HEK293 (cell line): ENCODE results near the gene CDH8.

Source experiments
- EGR2 ChIP-seq: fragments of 450-650 bp; formaldehyde crosslinking; IDR thresholded peaks from 2 replicates; pipeline ENCODE4 v1.5.1; 2016; ENCODE audit warnings: low read depth, missing biosample characterization, missing genetic modification characterization
- KLF16 ChIP-seq: fragments of 450-650 bp; formaldehyde crosslinking; IDR thresholded peaks from 2 replicates; pipeline ENCODE4 v1.5.1; 2017; ENCODE audit warnings: missing biosample characterization, missing genetic modification characterization
- ZNF140 ChIP-seq: fragments of 450-650 bp; formaldehyde crosslinking; IDR thresholded peaks from 2 replicates; pipeline ENCODE4 v1.5.1; 2016; ENCODE audit warnings: missing biosample characterization, missing genetic modification characterization
- ZNF146 ChIP-seq: fragments of 450-650 bp; formaldehyde crosslinking; IDR thresholded peaks from 2 replicates; pipeline ENCODE4 v1.5.1; 2016; ENCODE audit warnings: missing biosample characterization, missing genetic modification characterization
- ZNF169 ChIP-seq: fragments of 450-650 bp; formaldehyde crosslinking; IDR thresholded peaks from 2 replicates; pipeline ENCODE4 v1.5.1; 2016; ENCODE audit warnings: missing biosample characterization, missing genetic modification characterization
- ZNF274 ChIP-seq, 2 experiments: fragments of 200-500 bp in 1 of 2; fragments of 450-650 bp in 1 of 2; sonication (Bioruptor generic) in 1 of 2; formaldehyde crosslinking in 1 of 2; IDR thresholded peaks; 2 replicates each; pipeline versions ENCODE4 v1.5.1 to v1.6.1; 2014 to 2016; ENCODE audit warnings: borderline replicate concordance in 1 of 2, inconsistent platforms in 1 of 2, low read length in 1 of 2, missing biosample characterization in 1 of 2, missing genetic modification characterization in 1 of 2
- ZNF416 ChIP-seq: fragments of 450-650 bp; formaldehyde crosslinking; IDR thresholded peaks from 2 replicates; pipeline ENCODE4 v1.5.1; 2016; ENCODE audit warnings: missing biosample characterization, missing genetic modification characterization
- ZNF521 ChIP-seq: fragments of 450-650 bp; formaldehyde crosslinking; IDR thresholded peaks from 2 replicates; pipeline ENCODE4 v1.5.1; 2017; ENCODE audit warnings: missing biosample characterization, mild to moderate bottlenecking, missing genetic modification characterization
- ZNF701 ChIP-seq: fragments of 450-650 bp; formaldehyde crosslinking; IDR thresholded peaks from 2 replicates; pipeline ENCODE4 v1.5.1; 2016; ENCODE audit warnings: missing biosample characterization, missing genetic modification characterization
- TF ChIP-seq, protein P1 (sequence below): fragments of 450-650 bp; formaldehyde crosslinking; IDR thresholded peaks from 2 replicates; pipeline ENCODE4 v1.5.1; 2016; ENCODE audit warnings: missing biosample characterization, missing genetic modification characterization, borderline replicate concordance
- TF ChIP-seq, protein P2 (sequence below): fragments of 450-650 bp; formaldehyde crosslinking; IDR thresholded peaks from 2 replicates; pipeline ENCODE4 v1.5.1; 2016; ENCODE audit warnings: missing biosample characterization, missing genetic modification characterization
- TF ChIP-seq, protein P3 (sequence below): fragments of 450-650 bp; formaldehyde crosslinking; IDR thresholded peaks from 2 replicates; pipeline ENCODE4 v1.5.1; 2016; ENCODE audit warnings: missing biosample characterization, missing genetic modification characterization
- TF ChIP-seq, protein P4 (sequence below): fragments of 450-650 bp; formaldehyde crosslinking; IDR thresholded peaks from 2 replicates; pipeline ENCODE4 v1.5.1; 2016; ENCODE audit warnings: missing biosample characterization, missing genetic modification characterization
- TF ChIP-seq, protein P5 (sequence below): fragments of 450-650 bp; formaldehyde crosslinking; IDR thresholded peaks from 2 replicates; pipeline ENCODE4 v1.5.1; 2016; ENCODE audit warnings: missing biosample characterization, missing genetic modification characterization

DNA sequence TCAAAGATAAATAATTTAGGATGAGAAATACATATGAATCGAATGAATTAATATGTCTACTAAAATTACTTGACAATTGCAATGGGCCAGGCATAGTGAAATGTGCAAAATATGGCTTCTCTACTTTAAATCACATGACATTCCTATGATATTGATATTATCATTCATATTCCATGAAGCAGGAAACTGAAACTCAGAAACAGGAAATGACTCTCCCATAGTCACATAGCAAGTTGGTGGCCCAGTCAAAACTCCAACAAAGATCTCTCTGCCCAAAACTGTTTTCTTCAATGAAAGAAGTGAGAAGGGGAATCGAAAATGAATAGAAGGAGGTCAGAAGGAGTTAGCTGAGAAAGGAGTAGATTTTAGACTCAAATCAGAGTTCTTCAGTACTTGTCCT, 272.2 kb downstream of the CDH8 start:
- TF ChIP-seq, protein P1, sequence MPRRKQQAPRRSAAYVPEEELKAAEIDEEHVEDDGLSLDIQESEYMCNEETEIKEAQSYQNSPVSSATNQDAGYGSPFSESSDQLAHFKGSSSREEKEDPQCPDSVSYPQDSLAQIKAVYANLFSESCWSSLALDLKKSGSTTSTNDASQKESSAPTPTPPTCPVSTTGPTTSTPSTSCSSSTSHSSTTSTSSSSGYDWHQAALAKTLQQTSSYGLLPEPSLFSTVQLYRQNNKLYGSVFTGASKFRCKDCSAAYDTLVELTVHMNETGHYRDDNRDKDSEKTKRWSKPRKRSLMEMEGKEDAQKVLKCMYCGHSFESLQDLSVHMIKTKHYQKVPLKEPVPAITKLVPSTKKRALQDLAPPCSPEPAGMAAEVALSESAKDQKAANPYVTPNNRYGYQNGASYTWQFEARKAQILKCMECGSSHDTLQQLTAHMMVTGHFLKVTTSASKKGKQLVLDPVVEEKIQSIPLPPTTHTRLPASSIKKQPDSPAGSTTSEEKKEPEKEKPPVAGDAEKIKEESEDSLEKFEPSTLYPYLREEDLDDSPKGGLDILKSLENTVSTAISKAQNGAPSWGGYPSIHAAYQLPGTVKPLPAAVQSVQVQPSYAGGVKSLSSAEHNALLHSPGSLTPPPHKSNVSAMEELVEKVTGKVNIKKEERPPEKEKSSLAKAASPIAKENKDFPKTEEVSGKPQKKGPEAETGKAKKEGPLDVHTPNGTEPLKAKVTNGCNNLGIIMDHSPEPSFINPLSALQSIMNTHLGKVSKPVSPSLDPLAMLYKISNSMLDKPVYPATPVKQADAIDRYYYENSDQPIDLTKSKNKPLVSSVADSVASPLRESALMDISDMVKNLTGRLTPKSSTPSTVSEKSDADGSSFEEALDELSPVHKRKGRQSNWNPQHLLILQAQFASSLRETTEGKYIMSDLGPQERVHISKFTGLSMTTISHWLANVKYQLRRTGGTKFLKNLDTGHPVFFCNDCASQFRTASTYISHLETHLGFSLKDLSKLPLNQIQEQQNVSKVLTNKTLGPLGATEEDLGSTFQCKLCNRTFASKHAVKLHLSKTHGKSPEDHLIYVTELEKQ (tag by site-specific recombination) = no peak
- TF ChIP-seq KLF16 (tag by site-specific recombination) = no peak
- no peak for TF ChIP-seq ZNF274 (IDR thresholded peaks at IDR 0.05; ENCODE audit: low read length)
- no peak for TF ChIP-seq ZNF274 (tag by site-specific recombination; IDR thresholded peaks at IDR 0.05; ENCODE audit: borderline replicate concordance)
- TF ChIP-seq, protein P2, sequence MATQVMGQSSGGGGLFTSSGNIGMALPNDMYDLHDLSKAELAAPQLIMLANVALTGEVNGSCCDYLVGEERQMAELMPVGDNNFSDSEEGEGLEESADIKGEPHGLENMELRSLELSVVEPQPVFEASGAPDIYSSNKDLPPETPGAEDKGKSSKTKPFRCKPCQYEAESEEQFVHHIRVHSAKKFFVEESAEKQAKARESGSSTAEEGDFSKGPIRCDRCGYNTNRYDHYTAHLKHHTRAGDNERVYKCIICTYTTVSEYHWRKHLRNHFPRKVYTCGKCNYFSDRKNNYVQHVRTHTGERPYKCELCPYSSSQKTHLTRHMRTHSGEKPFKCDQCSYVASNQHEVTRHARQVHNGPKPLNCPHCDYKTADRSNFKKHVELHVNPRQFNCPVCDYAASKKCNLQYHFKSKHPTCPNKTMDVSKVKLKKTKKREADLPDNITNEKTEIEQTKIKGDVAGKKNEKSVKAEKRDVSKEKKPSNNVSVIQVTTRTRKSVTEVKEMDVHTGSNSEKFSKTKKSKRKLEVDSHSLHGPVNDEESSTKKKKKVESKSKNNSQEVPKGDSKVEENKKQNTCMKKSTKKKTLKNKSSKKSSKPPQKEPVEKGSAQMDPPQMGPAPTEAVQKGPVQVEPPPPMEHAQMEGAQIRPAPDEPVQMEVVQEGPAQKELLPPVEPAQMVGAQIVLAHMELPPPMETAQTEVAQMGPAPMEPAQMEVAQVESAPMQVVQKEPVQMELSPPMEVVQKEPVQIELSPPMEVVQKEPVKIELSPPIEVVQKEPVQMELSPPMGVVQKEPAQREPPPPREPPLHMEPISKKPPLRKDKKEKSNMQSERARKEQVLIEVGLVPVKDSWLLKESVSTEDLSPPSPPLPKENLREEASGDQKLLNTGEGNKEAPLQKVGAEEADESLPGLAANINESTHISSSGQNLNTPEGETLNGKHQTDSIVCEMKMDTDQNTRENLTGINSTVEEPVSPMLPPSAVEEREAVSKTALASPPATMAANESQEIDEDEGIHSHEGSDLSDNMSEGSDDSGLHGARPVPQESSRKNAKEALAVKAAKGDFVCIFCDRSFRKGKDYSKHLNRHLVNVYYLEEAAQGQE = no peak
- TF ChIP-seq EGR2 = no peak
- TF ChIP-seq, protein P3, sequence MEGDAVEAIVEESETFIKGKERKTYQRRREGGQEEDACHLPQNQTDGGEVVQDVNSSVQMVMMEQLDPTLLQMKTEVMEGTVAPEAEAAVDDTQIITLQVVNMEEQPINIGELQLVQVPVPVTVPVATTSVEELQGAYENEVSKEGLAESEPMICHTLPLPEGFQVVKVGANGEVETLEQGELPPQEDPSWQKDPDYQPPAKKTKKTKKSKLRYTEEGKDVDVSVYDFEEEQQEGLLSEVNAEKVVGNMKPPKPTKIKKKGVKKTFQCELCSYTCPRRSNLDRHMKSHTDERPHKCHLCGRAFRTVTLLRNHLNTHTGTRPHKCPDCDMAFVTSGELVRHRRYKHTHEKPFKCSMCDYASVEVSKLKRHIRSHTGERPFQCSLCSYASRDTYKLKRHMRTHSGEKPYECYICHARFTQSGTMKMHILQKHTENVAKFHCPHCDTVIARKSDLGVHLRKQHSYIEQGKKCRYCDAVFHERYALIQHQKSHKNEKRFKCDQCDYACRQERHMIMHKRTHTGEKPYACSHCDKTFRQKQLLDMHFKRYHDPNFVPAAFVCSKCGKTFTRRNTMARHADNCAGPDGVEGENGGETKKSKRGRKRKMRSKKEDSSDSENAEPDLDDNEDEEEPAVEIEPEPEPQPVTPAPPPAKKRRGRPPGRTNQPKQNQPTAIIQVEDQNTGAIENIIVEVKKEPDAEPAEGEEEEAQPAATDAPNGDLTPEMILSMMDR = no peak
- no peak for TF ChIP-seq ZNF521 (tag by site-specific recombination)
- no peak for TF ChIP-seq ZNF701
- no peak for TF ChIP-seq ZNF169 (tag by site-specific recombination)
- no peak for TF ChIP-seq ZNF146
- no peak for TF ChIP-seq ZNF416
- TF ChIP-seq, protein P4, sequence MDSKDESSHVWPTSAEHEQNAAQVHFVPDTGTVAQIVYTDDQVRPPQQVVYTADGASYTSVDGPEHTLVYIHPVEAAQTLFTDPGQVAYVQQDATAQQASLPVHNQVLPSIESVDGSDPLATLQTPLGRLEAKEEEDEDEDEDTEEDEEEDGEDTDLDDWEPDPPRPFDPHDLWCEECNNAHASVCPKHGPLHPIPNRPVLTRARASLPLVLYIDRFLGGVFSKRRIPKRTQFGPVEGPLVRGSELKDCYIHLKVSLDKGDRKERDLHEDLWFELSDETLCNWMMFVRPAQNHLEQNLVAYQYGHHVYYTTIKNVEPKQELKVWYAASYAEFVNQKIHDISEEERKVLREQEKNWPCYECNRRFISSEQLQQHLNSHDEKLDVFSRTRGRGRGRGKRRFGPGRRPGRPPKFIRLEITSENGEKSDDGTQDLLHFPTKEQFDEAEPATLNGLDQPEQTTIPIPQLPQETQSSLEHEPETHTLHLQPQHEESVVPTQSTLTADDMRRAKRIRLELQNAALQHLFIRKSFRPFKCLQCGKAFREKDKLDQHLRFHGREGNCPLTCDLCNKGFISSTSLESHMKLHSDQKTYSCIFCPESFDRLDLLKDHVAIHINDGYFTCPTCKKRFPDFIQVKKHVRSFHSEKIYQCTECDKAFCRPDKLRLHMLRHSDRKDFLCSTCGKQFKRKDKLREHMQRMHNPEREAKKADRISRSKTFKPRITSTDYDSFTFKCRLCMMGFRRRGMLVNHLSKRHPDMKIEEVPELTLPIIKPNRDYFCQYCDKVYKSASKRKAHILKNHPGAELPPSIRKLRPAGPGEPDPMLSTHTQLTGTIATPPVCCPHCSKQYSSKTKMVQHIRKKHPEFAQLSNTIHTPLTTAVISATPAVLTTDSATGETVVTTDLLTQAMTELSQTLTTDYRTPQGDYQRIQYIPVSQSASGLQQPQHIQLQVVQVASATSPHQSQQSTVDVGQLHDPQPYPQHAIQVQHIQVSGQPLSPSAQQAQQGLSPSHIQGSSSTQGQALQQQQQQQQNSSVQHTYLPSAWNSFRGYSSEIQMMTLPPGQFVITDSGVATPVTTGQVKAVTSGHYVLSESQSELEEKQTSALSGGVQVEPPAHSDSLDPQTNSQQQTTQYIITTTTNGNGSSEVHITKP = no peak
- no peak for TF ChIP-seq ZNF140 (tag by site-specific recombination)
- TF ChIP-seq, protein P5, sequence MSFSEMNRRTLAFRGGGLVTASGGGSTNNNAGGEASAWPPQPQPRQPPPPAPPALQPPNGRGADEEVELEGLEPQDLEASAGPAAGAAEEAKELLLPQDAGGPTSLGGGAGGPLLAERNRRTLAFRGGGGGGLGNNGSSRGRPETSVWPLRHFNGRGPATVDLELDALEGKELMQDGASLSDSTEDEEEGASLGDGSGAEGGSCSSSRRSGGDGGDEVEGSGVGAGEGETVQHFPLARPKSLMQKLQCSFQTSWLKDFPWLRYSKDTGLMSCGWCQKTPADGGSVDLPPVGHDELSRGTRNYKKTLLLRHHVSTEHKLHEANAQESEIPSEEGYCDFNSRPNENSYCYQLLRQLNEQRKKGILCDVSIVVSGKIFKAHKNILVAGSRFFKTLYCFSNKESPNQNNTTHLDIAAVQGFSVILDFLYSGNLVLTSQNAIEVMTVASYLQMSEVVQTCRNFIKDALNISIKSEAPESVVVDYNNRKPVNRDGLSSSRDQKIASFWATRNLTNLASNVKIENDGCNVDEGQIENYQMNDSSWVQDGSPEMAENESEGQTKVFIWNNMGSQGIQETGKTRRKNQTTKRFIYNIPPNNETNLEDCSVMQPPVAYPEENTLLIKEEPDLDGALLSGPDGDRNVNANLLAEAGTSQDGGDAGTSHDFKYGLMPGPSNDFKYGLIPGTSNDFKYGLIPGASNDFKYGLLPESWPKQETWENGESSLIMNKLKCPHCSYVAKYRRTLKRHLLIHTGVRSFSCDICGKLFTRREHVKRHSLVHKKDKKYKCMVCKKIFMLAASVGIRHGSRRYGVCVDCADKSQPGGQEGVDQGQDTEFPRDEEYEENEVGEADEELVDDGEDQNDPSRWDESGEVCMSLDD = no peak
